ENCODE data around the gene CNOT3.

GRCh38 chr19:54102421-54103169 is 35.0 kb upstream of the CNOT3 start, which contains the start of gene NDUFA3:
- TF ChIP-seq CTCF (conservative IDR thresholded peaks at IDR 0.05; ENCODE audit: low read depth in 2 of 2) (no peak), ZNF331 (CRISPR knock-in tag; IDR thresholded peaks at IDR 0.05; ENCODE audit: low read depth) (no peak)
